AG09309 (cell line): ENCODE results near the gene VPS8.
"Not testable (repeated sequence)": the region's sequence is repeated elsewhere in the genome, so short reads cannot be mapped to it uniquely, and the experiment has no call there.

Experiments used
- DNase-seq: peaks from one replicate; pipeline ENCODE4 v3.0.0-alpha.2; 2010; ENCODE audit warnings: low read depth
- H3K4me3 ChIP-seq: 2 replicates; pipeline ENCODE4 v1.5.1; 2011; ENCODE audit warnings: mild to moderate bottlenecking, low read depth, low read length, moderate library complexity; ENCODE audit not compliant: control insufficient read depth
- TF ChIP-seq, protein P1 (sequence below): IDR thresholded peaks from 2 replicates; pipeline ENCODE4 v1.5.1; 2011; ENCODE audit warnings: mild to moderate bottlenecking, low read depth, low read length, inconsistent platforms; ENCODE audit not compliant: insufficient read depth, control insufficient read depth; ENCODE audit errors: missing control alignments

VPS8 gene

DNA sequence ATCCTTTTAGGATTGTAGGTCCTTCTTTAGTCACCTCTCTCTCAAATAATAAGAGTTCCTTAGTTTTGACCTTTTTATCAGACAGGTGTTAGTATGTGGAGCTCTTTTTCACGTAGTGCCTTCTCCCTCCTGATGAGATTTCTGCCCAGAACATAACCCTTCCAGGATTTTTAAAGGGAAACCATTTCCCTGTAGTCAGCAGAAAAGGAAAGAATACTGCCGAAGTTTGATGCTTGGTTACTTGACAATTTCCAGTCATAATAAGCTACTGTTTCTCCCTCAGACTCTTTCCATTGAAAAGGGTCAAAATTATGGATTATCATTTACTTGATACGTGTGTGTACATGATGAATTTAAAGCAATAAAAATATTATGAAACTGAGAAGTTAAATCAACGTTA is 73.1 kb downstream of the VPS8 start:
- TF ChIP-seq, protein P1, sequence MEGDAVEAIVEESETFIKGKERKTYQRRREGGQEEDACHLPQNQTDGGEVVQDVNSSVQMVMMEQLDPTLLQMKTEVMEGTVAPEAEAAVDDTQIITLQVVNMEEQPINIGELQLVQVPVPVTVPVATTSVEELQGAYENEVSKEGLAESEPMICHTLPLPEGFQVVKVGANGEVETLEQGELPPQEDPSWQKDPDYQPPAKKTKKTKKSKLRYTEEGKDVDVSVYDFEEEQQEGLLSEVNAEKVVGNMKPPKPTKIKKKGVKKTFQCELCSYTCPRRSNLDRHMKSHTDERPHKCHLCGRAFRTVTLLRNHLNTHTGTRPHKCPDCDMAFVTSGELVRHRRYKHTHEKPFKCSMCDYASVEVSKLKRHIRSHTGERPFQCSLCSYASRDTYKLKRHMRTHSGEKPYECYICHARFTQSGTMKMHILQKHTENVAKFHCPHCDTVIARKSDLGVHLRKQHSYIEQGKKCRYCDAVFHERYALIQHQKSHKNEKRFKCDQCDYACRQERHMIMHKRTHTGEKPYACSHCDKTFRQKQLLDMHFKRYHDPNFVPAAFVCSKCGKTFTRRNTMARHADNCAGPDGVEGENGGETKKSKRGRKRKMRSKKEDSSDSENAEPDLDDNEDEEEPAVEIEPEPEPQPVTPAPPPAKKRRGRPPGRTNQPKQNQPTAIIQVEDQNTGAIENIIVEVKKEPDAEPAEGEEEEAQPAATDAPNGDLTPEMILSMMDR: no peak
- no peak for DNase-seq
- H3K4me3 ChIP-seq: no peak overlapping the region

DNA sequence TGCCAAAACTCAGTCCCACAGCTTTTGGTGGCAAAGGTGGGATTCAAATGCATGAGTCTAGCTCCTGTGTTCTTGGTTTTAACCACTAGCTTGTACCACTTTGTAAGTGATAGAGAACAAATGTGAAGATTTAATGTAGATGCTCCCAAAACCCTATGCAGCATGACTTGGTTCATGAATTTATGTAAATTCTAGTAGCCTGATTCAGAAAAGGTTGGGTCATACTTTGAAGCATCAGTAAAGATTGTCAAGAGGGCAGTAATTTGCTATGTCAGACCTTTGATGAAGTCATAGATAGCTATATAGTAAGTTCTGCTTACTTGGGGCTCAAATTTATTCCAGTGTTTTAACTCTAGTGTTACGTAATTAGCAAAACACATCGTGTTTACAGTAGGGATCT is 75.6 kb downstream of the VPS8 start:
- no peak overlapping the region for H3K4me3 ChIP-seq
- DNase-seq: no peak
- TF ChIP-seq, protein P1: no peak

DNA sequence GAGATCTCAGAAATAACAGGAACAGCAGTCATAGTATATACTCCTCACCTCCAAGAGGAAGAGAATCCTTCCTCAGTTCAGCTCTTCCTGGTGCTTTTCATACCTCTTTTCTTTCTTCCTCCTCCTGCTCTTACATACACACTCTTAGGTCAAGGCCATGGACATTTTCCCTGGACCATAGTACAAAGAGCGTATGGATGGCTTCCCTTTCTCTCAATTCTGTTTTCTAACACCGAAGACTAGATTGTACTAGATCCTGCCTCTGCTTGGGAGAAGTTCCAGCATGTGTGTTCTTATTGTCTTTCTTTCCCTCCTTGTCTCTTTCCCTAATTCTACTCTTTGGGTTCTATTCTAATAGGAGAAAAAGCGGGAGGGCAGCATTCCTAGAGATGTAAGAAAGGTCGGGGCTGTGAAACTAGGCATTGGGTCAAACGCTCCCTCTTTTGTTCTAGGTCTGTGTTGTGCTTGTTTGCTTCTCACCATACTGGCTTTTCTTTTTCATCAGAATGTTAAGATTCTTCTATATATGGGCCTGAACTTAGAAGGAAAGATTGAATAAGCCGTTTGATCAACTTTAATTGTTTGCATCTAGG is 77.4 kb downstream of the VPS8 start:
- TF ChIP-seq, protein P1: no peak
- DNase-seq: no peak
- no peak overlapping the region for H3K4me3 ChIP-seq

DNA sequence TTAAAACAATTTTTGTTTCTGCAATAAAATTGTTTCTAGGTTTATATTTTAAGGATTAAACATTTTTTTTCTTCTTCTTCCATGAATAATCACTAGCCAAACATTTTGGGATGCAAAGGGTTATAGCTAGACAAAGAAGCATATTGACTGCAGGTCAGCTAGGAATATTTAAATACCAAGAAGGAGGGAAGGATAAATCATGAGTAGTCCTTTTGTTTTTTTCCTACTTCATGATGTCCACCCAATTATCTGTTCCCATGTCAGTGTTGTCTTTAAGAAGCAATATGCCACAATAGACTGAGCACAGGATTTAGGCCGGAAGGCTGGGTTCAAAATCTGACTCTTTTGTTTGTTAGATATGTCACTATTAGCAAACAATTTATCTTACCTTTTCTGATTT is 82.1 kb downstream of the VPS8 start:
- no peak for DNase-seq
- TF ChIP-seq, protein P1: no peak
- H3K4me3 ChIP-seq: no peak overlapping the region

DNA sequence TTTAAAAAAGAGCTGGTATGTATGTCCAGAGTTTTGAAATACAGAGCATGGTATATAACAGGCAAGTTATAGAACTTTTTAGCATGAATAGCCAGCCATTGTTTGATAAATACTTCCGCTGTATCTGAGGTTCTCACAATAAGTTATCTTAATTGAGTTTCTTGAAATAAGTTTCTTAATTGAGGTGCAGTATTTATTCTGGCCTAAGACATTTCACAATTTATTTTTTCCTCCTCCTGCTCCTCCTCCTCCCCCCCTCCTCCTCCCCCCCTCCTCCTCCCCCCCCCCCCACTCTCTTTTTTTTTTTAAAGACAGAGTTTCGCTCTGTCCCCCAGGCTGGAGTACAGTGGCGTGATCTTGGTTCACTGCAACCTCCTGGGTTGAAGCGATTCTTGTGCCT is 83.4 kb downstream of the VPS8 start:
- DNase-seq: no peak
- TF ChIP-seq, protein P1: no peak
- no peak overlapping the region for H3K4me3 ChIP-seq

DNA sequence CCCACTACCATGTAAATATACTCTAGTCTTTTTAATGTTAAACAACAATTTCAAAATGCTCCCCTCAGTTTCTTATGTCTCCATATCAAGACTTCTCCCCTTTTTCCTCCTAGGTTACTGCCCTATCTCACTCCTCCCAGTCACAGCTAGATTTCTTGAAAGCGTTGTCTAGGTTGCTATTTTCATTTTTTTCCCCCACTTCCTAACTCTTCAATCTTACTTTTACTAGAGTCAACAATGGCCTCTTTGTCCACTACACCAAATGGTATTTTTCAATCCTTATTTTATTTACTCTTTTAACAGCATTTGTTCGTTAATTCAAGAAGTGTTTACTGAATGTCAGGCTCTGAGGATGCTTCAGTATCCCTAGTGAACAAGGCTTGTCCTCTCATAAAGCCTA is 84.4 kb downstream of the VPS8 start:
- TF ChIP-seq, protein P1: no peak
- no peak for DNase-seq
- no peak overlapping the region for H3K4me3 ChIP-seq

DNA sequence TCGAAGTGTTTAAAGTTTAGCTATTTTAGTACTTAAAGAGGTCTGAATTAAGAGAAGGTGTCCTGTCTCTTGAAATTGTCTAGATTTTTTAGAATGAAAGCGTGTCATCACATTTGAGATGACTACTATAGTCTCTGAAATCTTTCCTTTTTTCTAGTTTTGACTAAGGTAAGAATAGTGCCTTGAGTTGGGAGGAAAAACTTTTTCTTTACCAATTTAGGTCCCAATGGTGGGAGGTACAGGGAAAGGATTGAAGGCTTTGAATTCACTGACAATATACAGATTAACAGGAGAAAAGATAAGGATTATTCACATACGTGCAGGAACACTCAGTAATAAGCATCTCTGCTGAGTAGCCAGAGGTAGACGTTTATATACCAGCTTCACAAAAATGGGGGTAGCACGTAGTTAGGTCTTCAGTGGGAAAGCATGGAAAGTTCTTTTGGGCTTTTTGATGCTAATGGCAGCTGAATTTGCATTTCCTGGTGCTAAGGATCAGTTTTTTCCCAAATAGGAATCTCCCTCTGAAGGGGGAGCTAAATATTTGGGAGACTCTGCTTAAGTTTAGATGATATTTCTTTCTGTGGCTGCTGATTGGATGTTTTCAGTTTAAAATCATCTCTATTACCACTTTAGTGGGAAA is 88.1 kb downstream of the VPS8 start:
- no peak for DNase-seq
- H3K4me3 ChIP-seq: no peak overlapping the region
- TF ChIP-seq, protein P1: no peak

DNA sequence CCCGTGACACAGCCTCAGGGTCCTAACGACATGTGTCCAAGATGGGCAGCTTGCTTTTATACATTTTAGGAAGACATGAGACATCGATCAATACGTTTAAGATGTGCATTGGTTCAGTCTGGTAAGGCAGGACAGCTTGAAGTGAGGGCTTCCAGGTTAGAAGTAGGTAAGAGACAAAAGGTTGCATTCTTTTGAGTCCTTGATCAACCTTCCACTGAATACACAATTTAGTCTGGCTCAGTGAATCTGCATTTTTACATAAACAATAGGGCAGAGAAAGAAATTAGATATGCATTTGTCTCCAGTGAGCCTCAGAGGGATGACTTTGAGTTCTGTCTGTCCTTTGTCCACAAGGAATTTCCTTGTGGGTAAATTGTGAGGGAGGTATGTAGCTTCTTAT is 95.1 kb downstream of the VPS8 start:
- not testable (repeated sequence) for H3K4me3 ChIP-seq, DNase-seq
